Measurements from ENCODE around the gene ARSG. TPM values are rescaled to one million over a fixed set of nuclear protein-coding genes. Genes with fewer than 3 reads are reported as not detected.
A peak's percentile ranks its signal among the peaks of the same experiment; 100 is the strongest.

ARSG gene
- total and polyA plus RNA-seq, 2 of the 4 experiments (the other 2 are of a cell fraction) = 2.9 to 3.0 TPM

GRCh38 chr17:68382582-68383085 is 91.3 kb downstream of the ARSG start (continued):
- TF ChIP-seq NFE2L2 (IDR thresholded peaks at IDR 0.05; ENCODE audit: low read depth, low read length) = no peak
- TF ChIP-seq CTCF (conservative IDR thresholded peaks at IDR 0.05; ENCODE audit: low read depth, low read length) = no peak

- in situ Hi-C loops (cut with MboI; ENCODE audit: low sequenced_read_pairs) (no loop called here), dilution Hi-C loops (cut with HindIII; ENCODE audit: low sequenced_read_pairs, unreplicated experiment) (no loop called here), intact Hi-C loops (cut with micrococcal nuclease) (loop anchor here (5.0 kb wide), 2 partner anchors 74 to 91 kb away; partner anchors contain the start of genes ARSG, SLC16A6 and WIPI1)
- H3K23ac ChIP-seq (ENCODE audit: low read depth, low read length) = peak overlapping the region; percentile 82; the same call in 1 of the 2 replicates
- TF ChIP-seq CHD1 (IDR thresholded peaks at IDR 0.05; ENCODE audit: low read depth, low read length) (no peak), MXI1 (IDR thresholded peaks at IDR 0.05; ENCODE audit: borderline replicate concordance, low read depth, low read length) (no peak)
- H2BK5ac ChIP-seq (ENCODE audit: low read depth, low read length, poor library complexity, severe bottlenecking) = peak overlapping the region; percentile 99
- H3K9ac ChIP-seq (ENCODE audit: low read depth, low read length) = no peak overlapping the region
- no peaks in the 10 kb centered on the region for H3K27me3 ChIP-seq (ENCODE audit: control insufficient read depth, insufficient read depth, low read length)
- peak overlapping the region; percentile 99 for H2BK20ac ChIP-seq (ENCODE audit: low read depth, low read length)
- H3K27ac ChIP-seq (ENCODE audit: insufficient read depth, low read length) = peak overlapping the region; percentile 94
- peak overlapping the region; percentile 45 for H4K5ac ChIP-seq (ENCODE audit: low read depth, low read length)
- peak overlapping the region; percentile 52 to 96 for H4K8ac ChIP-seq (ENCODE audit: low read depth in 2 of 2, low read length in 2 of 2)
- DNase-seq (no peak), ATAC-seq (ENCODE audit: low read depth) (no peak)
- CTCF ChIA-PET = interaction anchor here (1.1 to 4.3 kb wide), 2 partner anchors 16 to 112 kb away, joined by 3 to 24 read pairs; no protein-coding TSS in a partner anchor
- no CpG with 5 or more reads among the region's 4 CpGs for WGBS, 2 experiments (ENCODE audit: extremely low coverage in 2 of 2, insufficient read length in 1 of 2)
- H3K18ac ChIP-seq (ENCODE audit: low read depth, low read length) = peak overlapping the region; percentile 58
- POLR2A ChIA-PET (ENCODE audit: unreplicated experiment) = no interaction called here
- peak overlapping the region; percentile 100 for H2BK120ac ChIP-seq (ENCODE audit: low read depth, low read length)
- H3K4me1 ChIP-seq (ENCODE audit: control insufficient read depth, insufficient read depth, low read length) = peaks cover 27% of the 10 kb centered on the region
- H4K20me1 ChIP-seq (ENCODE audit: insufficient read depth, low read length) = no peaks in the 10 kb centered on the region
- peak overlapping the region; percentile 77; the same call in 1 of the 2 replicates for H3K4me2 ChIP-seq (ENCODE audit: low read depth, low read length)
- H2AFZ ChIP-seq (replicated peaks; ENCODE audit: low read length, poor library complexity) = peak overlapping the region; percentile 89
- no peak overlapping the region for H2AK9ac ChIP-seq (replicated peaks; ENCODE audit: low read depth, low read length, poor library complexity)
- peak overlapping the region; percentile 95 for H4K91ac ChIP-seq (ENCODE audit: insufficient read depth, low read depth, low read length)
- H2AK5ac ChIP-seq (ENCODE audit: low read depth, low read length) = peak overlapping the region; percentile 83
- H3K4ac ChIP-seq (ENCODE audit: low read depth, low read length) = peak overlapping the region; percentile 100
- H3K9me1 ChIP-seq (ENCODE audit: insufficient read depth, low read length) = peaks cover 33% of the 10 kb centered on the region
- H2BK15ac ChIP-seq (ENCODE audit: low read depth, low read length) = peak overlapping the region; percentile 71
- peak overlapping the region; percentile 92 for H3K56ac ChIP-seq (ENCODE audit: extremely low read depth, insufficient read depth, low read length)
- no TSS peak for BruUV-seq (replicated peaks)
- H3K14ac ChIP-seq (replicated peaks; ENCODE audit: low read depth, low read length) = peak overlapping the region; percentile 71
- no peak overlapping the region for H3K4me3 ChIP-seq (ENCODE audit: insufficient read depth, low read depth, low read length)
- no peaks in the 10 kb centered on the region for H3K36me3 ChIP-seq (ENCODE audit: control insufficient read depth, insufficient read depth, low read length)
- peaks cover 0 to 4% of the 10 kb centered on the region in 2 experiments; a peak in 1 of 4 replicates for H3K79me1 ChIP-seq (ENCODE audit: low read depth in 1 of 2, low read length in 2 of 2)
- H3K9me3 ChIP-seq (ENCODE audit: control insufficient read depth, insufficient read depth, low read length) = no peaks in the 10 kb centered on the region
Observed at GRCh38 chr17:68383120-68383442, 91.8 kb downstream of the ARSG start.

Data from IMR-90 (cell line).